ENCODE results near the gene FSTL5.

GRCh38 chr4:161428180-161428965 lies 735.4 kb downstream of the FSTL5 start:
- no peak for TF ChIP-seq SUZ12 (IDR thresholded peaks at IDR 0.05; ENCODE audit: extremely low read depth, insufficient read depth, insufficient read length)
- TF ChIP-seq ZNF274 (IDR thresholded peaks at IDR 0.05; ENCODE audit: low read depth, low read length): no peak
- TF ChIP-seq YY1 (IDR thresholded peaks at IDR 0.05; ENCODE audit: insufficient read depth, insufficient read length): no peak
